ENCODE data around the gene KMT2C.
"Not testable (repeated sequence)": the region's sequence is repeated elsewhere in the genome, so short reads cannot be mapped to it uniquely, and the experiment has no call there.

KMT2C gene

GRCh38 chr7:152365982-152366603, 69.7 kb downstream of the KMT2C start:
- H3K27ac ChIP-seq = no peak overlapping the region
- H3K9me3 ChIP-seq = peaks cover 27% of the 10 kb centered on the region
- H3K36me3 ChIP-seq = peaks cover 19% of the 10 kb centered on the region
- peaks cover 98% of the 10 kb centered on the region for H4K20me1 ChIP-seq
- H3K4me3 ChIP-seq = no peak overlapping the region
- no peak overlapping the region for H3K4me2 ChIP-seq
- TF ChIP-seq Cebpa-rat (IDR thresholded peaks at IDR 0.05) = no peak
- no peak overlapping the region for H3K9ac ChIP-seq
- no peaks in the 10 kb centered on the region for H3K27me3 ChIP-seq
- H3K4me1 ChIP-seq = peaks cover 8% of the 10 kb centered on the region

DNA sequence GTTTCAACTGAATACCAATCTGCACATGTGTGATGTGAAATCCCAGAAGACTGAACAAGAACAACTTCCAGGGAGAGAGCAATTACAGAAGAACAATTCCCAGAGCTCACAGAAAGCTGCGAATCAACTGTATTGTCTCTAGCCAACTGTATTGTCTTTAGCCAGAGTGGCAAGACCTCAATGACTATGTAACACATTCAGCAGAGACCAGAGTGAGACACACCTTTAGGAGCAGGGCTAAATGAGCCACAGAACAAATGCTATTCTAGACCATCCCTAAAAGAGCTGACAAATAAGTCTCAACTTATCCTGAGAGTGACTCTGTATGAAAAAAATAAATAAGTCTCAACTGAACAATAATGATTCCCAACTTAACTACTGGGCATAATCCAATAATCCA, 72.0 kb downstream of the KMT2C start:
- TF ChIP-seq Cebpa-rat (IDR thresholded peaks at IDR 0.05) = no peak
- no peak overlapping the region for H3K27ac ChIP-seq
- H3K36me3 ChIP-seq = peaks cover 19% of the 10 kb centered on the region

GRCh38 chr7:152362128-152362926, 73.5 kb downstream of the KMT2C start:
- Histone ChIP-seq H3K4me1 (peaks cover 8% of the 10 kb centered on the region), H3K9me3 (peaks cover 10% of the 10 kb centered on the region), H3K9ac (no peak overlapping the region), H3K4me3 (no peak overlapping the region), H4K20me1 (peaks cover 99% of the 10 kb centered on the region), H3K27ac (no peak overlapping the region), H3K4me2 (no peak overlapping the region), H3K27me3 (no peaks in the 10 kb centered on the region), H3K36me3 (peaks cover 21% of the 10 kb centered on the region)
- TF ChIP-seq Cebpa-rat (IDR thresholded peaks at IDR 0.05) = no peak

More for the DNA sequence above, 72.0 kb downstream of the KMT2C start:
- H3K4me3 ChIP-seq = no peak overlapping the region
- no peak overlapping the region for H3K4me2 ChIP-seq
- H4K20me1 ChIP-seq = peaks cover 99% of the 10 kb centered on the region
- peaks cover 14% of the 10 kb centered on the region for H3K9me3 ChIP-seq
- no peaks in the 10 kb centered on the region for H3K27me3 ChIP-seq
- H3K4me1 ChIP-seq = peaks cover 8% of the 10 kb centered on the region
- no peak overlapping the region for H3K9ac ChIP-seq

DNA sequence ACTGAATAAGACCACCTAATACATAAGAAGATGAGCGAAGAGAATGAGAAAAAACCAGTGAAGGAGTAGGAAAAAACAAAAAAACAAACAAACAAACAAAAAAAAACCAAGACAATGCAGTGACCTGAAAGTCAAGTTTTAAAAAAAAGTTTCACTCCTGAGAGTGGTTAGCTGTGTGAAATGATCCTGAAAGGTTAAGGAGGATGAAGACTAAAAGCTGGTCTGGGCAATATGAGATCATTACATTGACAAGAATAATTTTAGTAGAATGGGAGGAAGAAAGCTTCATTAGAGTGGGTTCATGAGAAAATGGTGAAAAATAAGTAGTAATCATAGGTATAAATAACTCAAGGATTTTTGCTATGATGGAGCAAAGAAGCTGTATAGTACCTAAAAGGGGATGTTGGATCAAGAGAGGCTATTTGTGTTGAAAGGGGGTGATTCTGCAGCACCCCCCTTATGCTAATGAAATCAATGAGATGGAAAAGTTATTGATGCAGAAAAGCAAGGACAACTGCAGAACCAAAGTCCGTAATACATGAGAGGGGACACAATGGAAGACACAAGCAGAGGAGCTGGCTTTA, 80.2 kb downstream of the KMT2C start:
- H3K27ac ChIP-seq = no peak overlapping the region
- H3K9me3 ChIP-seq = peaks cover 35% of the 10 kb centered on the region
- no peak overlapping the region for H3K4me2 ChIP-seq
- TF ChIP-seq Cebpa-rat (IDR thresholded peaks at IDR 0.05) = no peak
- no peaks in the 10 kb centered on the region for H3K27me3 ChIP-seq
- H3K4me1 ChIP-seq = no peaks in the 10 kb centered on the region; the same call in 1 of the 2 replicates
- H3K36me3 ChIP-seq = peaks cover 73% of the 10 kb centered on the region
- H4K20me1 ChIP-seq = peaks cover 62% of the 10 kb centered on the region
- H3K9ac ChIP-seq = no peak overlapping the region
- no peak overlapping the region for H3K4me3 ChIP-seq

DNA sequence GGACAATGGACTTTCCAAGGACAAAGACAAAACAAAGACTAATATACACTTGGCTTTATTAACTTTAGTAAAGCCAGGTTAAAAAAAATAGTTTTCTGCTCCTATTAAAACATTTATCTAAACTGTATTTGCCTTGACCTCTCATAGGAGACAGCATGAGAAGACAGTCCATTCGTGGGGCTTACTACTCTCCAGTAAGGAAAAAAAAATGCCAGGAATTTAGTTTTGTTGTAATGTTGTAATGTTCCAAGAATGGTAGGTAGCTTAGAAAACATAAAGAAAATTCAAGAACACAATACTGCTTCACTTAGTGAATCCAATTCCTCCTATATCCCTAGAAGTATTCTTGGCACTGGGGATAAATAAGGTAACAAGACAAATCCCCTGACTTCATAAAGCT, 81.7 kb downstream of the KMT2C start:
- no peak overlapping the region for H3K27ac ChIP-seq
- H4K20me1 ChIP-seq = peaks cover 51% of the 10 kb centered on the region
- peaks cover 46% of the 10 kb centered on the region for H3K9me3 ChIP-seq
- peaks cover 88% of the 10 kb centered on the region for H3K36me3 ChIP-seq
- no peaks in the 10 kb centered on the region; the same call in 1 of the 2 replicates for H3K4me1 ChIP-seq
- no peak for TF ChIP-seq Cebpa-rat (IDR thresholded peaks at IDR 0.05)
- no peaks in the 10 kb centered on the region for H3K27me3 ChIP-seq
- H3K9ac ChIP-seq = no peak overlapping the region
- no peak overlapping the region for H3K4me2 ChIP-seq
- H3K4me3 ChIP-seq = no peak overlapping the region

GRCh38 chr7:152353281-152353680, 82.5 kb downstream of the KMT2C start:
- peaks cover 43% of the 10 kb centered on the region for H4K20me1 ChIP-seq
- H3K27ac ChIP-seq, H3K4me2 ChIP-seq, H3K4me3 ChIP-seq, H3K9ac ChIP-seq, H3K27me3 ChIP-seq, H3K4me1 ChIP-seq: not testable (repeated sequence)
- peaks cover 54% of the 10 kb centered on the region for H3K9me3 ChIP-seq
- H3K36me3 ChIP-seq = peaks cover 95% of the 10 kb centered on the region

DNA sequence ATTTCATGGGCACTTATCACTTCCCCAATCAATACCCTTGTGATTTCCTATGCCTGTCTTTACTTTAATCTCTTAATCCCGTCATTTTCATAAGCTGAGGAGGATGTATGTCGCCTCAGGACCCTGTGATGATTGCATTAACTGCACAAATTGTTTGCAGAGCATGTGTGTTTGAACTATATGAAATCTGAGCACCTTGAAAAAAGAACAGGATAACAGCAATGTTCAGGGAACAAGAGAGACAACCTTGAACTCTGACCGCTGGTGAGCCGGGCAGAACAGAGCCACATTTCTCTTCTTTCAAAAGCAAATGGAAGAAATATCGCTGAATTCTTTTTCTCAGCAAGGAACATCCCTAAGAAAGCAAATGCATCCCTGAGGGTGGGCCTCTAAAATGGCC, 84.1 kb downstream of the KMT2C start:
- H3K4me3 ChIP-seq, H3K27me3 ChIP-seq, H3K4me2 ChIP-seq, H3K4me1 ChIP-seq, H3K9ac ChIP-seq, H3K27ac ChIP-seq: not testable (repeated sequence)
- peaks cover 67% of the 10 kb centered on the region for H3K9me3 ChIP-seq
- peaks cover 33% of the 10 kb centered on the region; the same call in 1 of the 2 replicates for H4K20me1 ChIP-seq
- peaks cover 98% of the 10 kb centered on the region for H3K36me3 ChIP-seq

- Histone ChIP-seq H4K20me1 (peaks cover 35% of the 10 kb centered on the region), H3K4me2 (no peak overlapping the region), H3K4me3 (no peak overlapping the region), H3K36me3 (peaks cover 94% of the 10 kb centered on the region), H3K9ac (no peak overlapping the region), H3K27ac (no peak overlapping the region), H3K27me3 (no peaks in the 10 kb centered on the region), H3K4me1 (no peaks in the 10 kb centered on the region; the same call in 1 of the 2 replicates), H3K9me3 (peaks cover 67% of the 10 kb centered on the region)
- no peak for TF ChIP-seq Cebpa-rat (IDR thresholded peaks at IDR 0.05)
These were observed 84.6 kb downstream of the KMT2C start for GRCh38 chr7:152351168-152351567.

DNA sequence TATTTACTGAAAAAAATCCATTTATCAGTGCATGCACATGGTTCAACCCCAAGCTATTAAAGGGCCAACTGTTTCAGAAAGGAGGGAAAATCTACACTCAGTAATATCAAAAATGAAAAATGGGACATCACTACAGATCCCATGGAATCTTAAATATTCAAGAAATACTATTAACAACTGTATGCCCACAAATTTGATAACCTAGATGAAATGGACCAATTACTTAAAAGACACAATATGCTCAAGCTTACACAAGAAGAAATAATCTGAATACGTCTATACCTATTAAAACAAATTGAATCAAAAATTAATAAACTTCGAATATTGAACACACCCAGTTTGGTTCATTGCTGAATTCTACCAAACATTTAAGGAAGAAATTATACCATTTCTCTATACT, 87.9 kb downstream of the KMT2C start:
- peaks cover 55% of the 10 kb centered on the region for H3K9me3 ChIP-seq
- H3K4me3 ChIP-seq = no peak overlapping the region
- H3K4me2 ChIP-seq = no peak overlapping the region
- peaks cover 80% of the 10 kb centered on the region for H3K36me3 ChIP-seq
- no peak overlapping the region for H3K9ac ChIP-seq
- no peaks in the 10 kb centered on the region for H3K27me3 ChIP-seq
- no peak for TF ChIP-seq Cebpa-rat (IDR thresholded peaks at IDR 0.05)
- H3K4me1 ChIP-seq = peaks cover 2% of the 10 kb centered on the region; the same call in 1 of the 2 replicates
- peaks cover 55% of the 10 kb centered on the region for H4K20me1 ChIP-seq
- no peak overlapping the region for H3K27ac ChIP-seq

GRCh38 chr7:152344253-152344652, 91.5 kb downstream of the KMT2C start:
- Histone ChIP-seq H3K9ac (no peak overlapping the region), H3K4me2 (no peak overlapping the region), H3K9me3 (peaks cover 31% of the 10 kb centered on the region), H3K27ac (no peak overlapping the region), H3K4me1 (peaks cover 31% of the 10 kb centered on the region), H3K4me3 (no peak overlapping the region), H3K36me3 (peaks cover 49% of the 10 kb centered on the region), H3K27me3 (no peaks in the 10 kb centered on the region), H4K20me1 (peaks cover 79% of the 10 kb centered on the region)
- TF ChIP-seq Cebpa-rat (IDR thresholded peaks at IDR 0.05) = no peak

Data from BLaER1 (cell line).